ENCODE measurements around the gene KIAA1586. TPM values are rescaled to one million over a fixed set of nuclear protein-coding genes. Genes with fewer than 3 reads are reported as not detected.

Gene KIAA1586
- total and polyA plus RNA-seq, 2 of the 13 experiments (the other 11 are each of a cell fraction or from before 2014, with no cell fraction given) = 5.5 to 16.9 TPM

- Histone ChIP-seq H3K79me2 (ENCODE audit: insufficient read depth, low read length) (no peaks in the 10 kb centered on the region), H3K36me3 (replicated peaks in 1 of 2; ENCODE audit: control insufficient read depth in 1 of 2, insufficient read depth in 2 of 2, low read length in 2 of 2) (no peaks in the 10 kb centered on the region), H3K4me2 (ENCODE audit: low read depth, low read length) (no peak overlapping the region), H3K9ac (ENCODE audit: insufficient read depth, low read depth, low read length) (no peak overlapping the region), H3K4me3 (replicated peaks in 1 of 3; ENCODE audit: insufficient read depth in 1 of 3, low read depth in 2 of 3, low read length in 3 of 3) (no peak overlapping the region), H4K20me1 (ENCODE audit: insufficient read depth, low read length) (no peaks in the 10 kb centered on the region), H3K27ac (ENCODE audit: extremely low read length, insufficient read depth, low read length) (no peak overlapping the region), H2AFZ (ENCODE audit: low read length) (no peak overlapping the region), H3K4me1 (ENCODE audit: insufficient read depth, low read length) (no peaks in the 10 kb centered on the region), H3K9me3 (ENCODE audit: low read length) (no peaks in the 10 kb centered on the region), H3K27me3 (ENCODE audit: control insufficient read depth in 1 of 2, insufficient read depth in 2 of 2, low read length in 2 of 2) (peaks cover 0 to 4% of the 10 kb centered on the region in 2 experiments; a peak in 1 of 5 replicates)
- intact Hi-C loops (cut with micrococcal nuclease; ENCODE audit: unreplicated experiment) = no loop called here
- TF ChIP-seq PBX2 (CRISPR knock-in tag; IDR thresholded peaks at IDR 0.05) (no peak), MEIS1 (CRISPR knock-in tag; IDR thresholded peaks at IDR 0.05; ENCODE audit: borderline replicate concordance) (no peak), ZNF430 (CRISPR knock-in tag; IDR thresholded peaks at IDR 0.05) (no peak), ZNF724P (CRISPR knock-in tag; IDR thresholded peaks at IDR 0.05; ENCODE audit: borderline replicate concordance) (no peak)
- FAIRE-seq (no peak), ATAC-seq (no peak), DNase-seq (ENCODE audit: low spot score) (no peak)
- ChIA-PET CTCF (ENCODE audit: low intra/inter-chr PET ratio, low total read pairs) (no interaction called here), POLR2A (no interaction called here)
- BruUV-seq (replicated peaks) = no TSS peak
- in situ Hi-C loops (cut with HindIII; ENCODE audit: extremely low pct_ligation_motif_present, low pct_unique_long_range_greater_than_20kb) = loop anchor here (10.0 kb wide), 1 partner anchor 112 kb away; no protein-coding TSS in a partner anchor
- WGBS (ENCODE audit: low lambda C conversion rate) = 39% methylated on average over 3 of the region's 3 CpGs
These were observed 29.4 kb upstream of the KIAA1586 start for GRCh38 chr6:57017069-57017468.

GRCh38 chr6:57017841-57018240, 28.7 kb upstream of the KIAA1586 start:
- Histone ChIP-seq H3K36me3 (replicated peaks in 1 of 2; ENCODE audit: control insufficient read depth in 1 of 2, insufficient read depth in 2 of 2, low read length in 2 of 2) (no peaks in the 10 kb centered on the region), H3K9ac (ENCODE audit: insufficient read depth, low read depth, low read length) (no peak overlapping the region), H3K4me2 (ENCODE audit: low read depth, low read length) (no peak overlapping the region), H3K9me3 (ENCODE audit: low read length) (no peaks in the 10 kb centered on the region), H3K27me3 (ENCODE audit: control insufficient read depth in 1 of 2, insufficient read depth in 2 of 2, low read length in 2 of 2) (peaks cover 0 to 4% of the 10 kb centered on the region in 2 experiments; a peak in 1 of 5 replicates), H3K79me2 (ENCODE audit: insufficient read depth, low read length) (no peaks in the 10 kb centered on the region), H4K20me1 (ENCODE audit: insufficient read depth, low read length) (no peaks in the 10 kb centered on the region), H3K4me1 (ENCODE audit: insufficient read depth, low read length) (no peaks in the 10 kb centered on the region), H3K27ac (ENCODE audit: extremely low read length, insufficient read depth, low read length) (no peak overlapping the region), H2AFZ (ENCODE audit: low read length) (no peak overlapping the region), H3K4me3 (replicated peaks in 1 of 3; ENCODE audit: insufficient read depth in 1 of 3, low read depth in 2 of 3, low read length in 3 of 3) (no peak overlapping the region)
- CTCF ChIA-PET (ENCODE audit: low intra/inter-chr PET ratio, low total read pairs) = no interaction called here
- intact Hi-C loops (cut with micrococcal nuclease; ENCODE audit: unreplicated experiment) (no loop called here), in situ Hi-C loops (cut with HindIII; ENCODE audit: extremely low pct_ligation_motif_present, low pct_unique_long_range_greater_than_20kb) (loop anchor here (10.0 kb wide), 1 partner anchor 113 kb away; no protein-coding TSS in a partner anchor)
- TF ChIP-seq ZUFSP (CRISPR knock-in tag; IDR thresholded peaks at IDR 0.05; ENCODE audit: borderline replicate concordance) = no peak
- no peak for TF ChIP-seq MIER3 (CRISPR knock-in tag; IDR thresholded peaks at IDR 0.05; ENCODE audit: borderline replicate concordance)
- no peak for TF ChIP-seq ZNF362 (CRISPR knock-in tag; IDR thresholded peaks at IDR 0.05; ENCODE audit: borderline replicate concordance)
- no peak for TF ChIP-seq ZNF577 (CRISPR knock-in tag; IDR thresholded peaks at IDR 0.05; ENCODE audit: borderline replicate concordance, low read depth)
- no peak for TF ChIP-seq SOX13 (IDR thresholded peaks at IDR 0.05)
- TF ChIP-seq SOX13 (CRISPR knock-in tag; conservative IDR thresholded peaks at IDR 0.05 in 1 of 2, IDR thresholded peaks at IDR 0.05 in 1 of 2) = no peak
- no peak for TF ChIP-seq ZZZ3 (CRISPR knock-in tag; IDR thresholded peaks at IDR 0.05; ENCODE audit: borderline replicate concordance)
- no peak for TF ChIP-seq GZF1 (CRISPR knock-in tag; IDR thresholded peaks at IDR 0.05)
- no peak for TF ChIP-seq ZEB1 (IDR thresholded peaks at IDR 0.05; ENCODE audit: insufficient replicate concordance, low read depth)
- ATAC-seq = no peak
- POLR2A ChIA-PET = no interaction called here
- no peak for DNase-seq (ENCODE audit: low spot score)
- BruUV-seq (replicated peaks) = no TSS peak
- no peak for FAIRE-seq
- WGBS (ENCODE audit: low lambda C conversion rate) = 3% methylated on average over 1 of the region's 1 CpG
